Nephron (organoid): Measurements from ENCODE around the gene ZCCHC10.

Source experiments
- H3K27ac Mint-ChIP-seq, 3 experiments: 2 replicates each; pipeline ENCODE4 v1.8.0; 2020; ENCODE audit warnings: mixed read lengths in 3 of 3, mild to moderate bottlenecking in 2 of 3, moderate library complexity in 1 of 3
- H3K27me3 Mint-ChIP-seq: 2 replicates; pipeline ENCODE4 v1.8.0; 2021; ENCODE audit warnings: low read depth, mild to moderate bottlenecking, moderate library complexity, mixed read lengths
- H3K36me3 Mint-ChIP-seq: 2 replicates; pipeline ENCODE4 v1.8.0; 2020; ENCODE audit warnings: low read depth, mixed read lengths
- H3K4me1 Mint-ChIP-seq: 2 replicates; pipeline ENCODE4 v1.8.0; 2020; ENCODE audit warnings: mixed read lengths
- H3K4me3 Mint-ChIP-seq, 3 experiments: 2 replicates each; pipeline ENCODE4 v1.8.0; 2020; ENCODE audit warnings: mild to moderate bottlenecking in 3 of 3, mixed read lengths in 3 of 3, moderate library complexity in 2 of 3
- H3K9me3 Mint-ChIP-seq: 2 replicates; pipeline ENCODE4 v1.8.0; 2020; ENCODE audit warnings: mixed read lengths
- TF ChIP-seq, protein P1 (sequence below), 3 experiments: fragments of 200-600 bp; sonication (generic); IDR thresholded peaks; one replicate each; pipeline ENCODE4 v1.5.0; 2021; ENCODE audit warnings: antibody characterized with exemption in 3 of 3; ENCODE audit not compliant: unreplicated experiment in 3 of 3

Gene ZCCHC10

DNA sequence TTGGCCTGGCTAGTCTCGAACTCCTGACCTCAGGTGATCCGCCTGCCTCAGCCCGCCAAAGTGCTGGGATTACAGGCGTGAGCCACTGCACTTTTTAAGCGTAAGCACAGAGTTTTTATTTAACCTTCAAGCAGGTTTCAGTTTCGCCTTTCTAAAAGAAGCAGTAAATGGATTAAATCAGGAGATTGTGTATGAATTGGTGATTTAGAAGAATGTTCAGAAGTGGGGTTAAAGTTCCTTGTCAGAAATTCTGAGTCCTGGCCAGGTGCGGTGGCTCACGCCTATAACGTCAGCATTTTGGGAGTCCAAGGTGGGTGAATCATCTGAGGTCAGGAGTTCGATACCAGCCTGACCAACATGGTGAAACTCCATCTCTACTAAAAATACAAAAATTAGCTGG, 37.6 kb upstream of the ZCCHC10 start:
- TF ChIP-seq, protein P1, sequence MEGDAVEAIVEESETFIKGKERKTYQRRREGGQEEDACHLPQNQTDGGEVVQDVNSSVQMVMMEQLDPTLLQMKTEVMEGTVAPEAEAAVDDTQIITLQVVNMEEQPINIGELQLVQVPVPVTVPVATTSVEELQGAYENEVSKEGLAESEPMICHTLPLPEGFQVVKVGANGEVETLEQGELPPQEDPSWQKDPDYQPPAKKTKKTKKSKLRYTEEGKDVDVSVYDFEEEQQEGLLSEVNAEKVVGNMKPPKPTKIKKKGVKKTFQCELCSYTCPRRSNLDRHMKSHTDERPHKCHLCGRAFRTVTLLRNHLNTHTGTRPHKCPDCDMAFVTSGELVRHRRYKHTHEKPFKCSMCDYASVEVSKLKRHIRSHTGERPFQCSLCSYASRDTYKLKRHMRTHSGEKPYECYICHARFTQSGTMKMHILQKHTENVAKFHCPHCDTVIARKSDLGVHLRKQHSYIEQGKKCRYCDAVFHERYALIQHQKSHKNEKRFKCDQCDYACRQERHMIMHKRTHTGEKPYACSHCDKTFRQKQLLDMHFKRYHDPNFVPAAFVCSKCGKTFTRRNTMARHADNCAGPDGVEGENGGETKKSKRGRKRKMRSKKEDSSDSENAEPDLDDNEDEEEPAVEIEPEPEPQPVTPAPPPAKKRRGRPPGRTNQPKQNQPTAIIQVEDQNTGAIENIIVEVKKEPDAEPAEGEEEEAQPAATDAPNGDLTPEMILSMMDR (IDR thresholded peaks at IDR 0.05; ENCODE audit: unreplicated experiment in 3 of 3) = no peak
- Mint-ChIP-seq H3K9me3 (no peaks in the 10 kb centered on the region), H3K27me3 (no peaks in the 10 kb centered on the region), H3K4me1 (peaks cover 4% of the 10 kb centered on the region), H3K27ac (no peak overlapping the region), H3K4me3 (no peak overlapping the region), H3K36me3 (peaks cover 35% of the 10 kb centered on the region)

DNA sequence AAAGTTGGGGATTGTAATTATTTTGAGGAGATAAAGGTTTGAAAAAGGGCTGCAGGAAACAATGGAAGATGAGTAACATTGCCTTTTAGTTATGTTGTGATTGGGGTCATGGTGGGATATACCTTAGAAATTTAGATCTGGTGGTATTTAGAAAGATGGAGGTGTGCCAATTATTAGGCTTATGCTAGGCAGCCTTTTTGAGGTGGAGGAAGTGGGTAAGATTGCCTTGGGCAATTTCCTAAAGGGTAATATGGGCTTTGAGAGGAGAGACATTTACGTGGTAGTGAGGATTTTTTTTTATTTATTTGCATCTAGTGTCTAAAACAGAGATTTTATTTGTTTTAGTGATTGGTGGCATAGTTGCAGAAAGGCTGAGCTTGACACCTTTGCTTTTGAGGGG, 35.9 kb upstream of the ZCCHC10 start:
- TF ChIP-seq, protein P1 (IDR thresholded peaks at IDR 0.05; ENCODE audit: unreplicated experiment in 3 of 3) = no peak
- H3K27ac Mint-ChIP-seq = no peak overlapping the region
- H3K36me3 Mint-ChIP-seq = peaks cover 23% of the 10 kb centered on the region
- peaks cover 4% of the 10 kb centered on the region for H3K4me1 Mint-ChIP-seq
- H3K27me3 Mint-ChIP-seq = no peaks in the 10 kb centered on the region
- H3K4me3 Mint-ChIP-seq = no peak overlapping the region
- H3K9me3 Mint-ChIP-seq = no peaks in the 10 kb centered on the region

DNA sequence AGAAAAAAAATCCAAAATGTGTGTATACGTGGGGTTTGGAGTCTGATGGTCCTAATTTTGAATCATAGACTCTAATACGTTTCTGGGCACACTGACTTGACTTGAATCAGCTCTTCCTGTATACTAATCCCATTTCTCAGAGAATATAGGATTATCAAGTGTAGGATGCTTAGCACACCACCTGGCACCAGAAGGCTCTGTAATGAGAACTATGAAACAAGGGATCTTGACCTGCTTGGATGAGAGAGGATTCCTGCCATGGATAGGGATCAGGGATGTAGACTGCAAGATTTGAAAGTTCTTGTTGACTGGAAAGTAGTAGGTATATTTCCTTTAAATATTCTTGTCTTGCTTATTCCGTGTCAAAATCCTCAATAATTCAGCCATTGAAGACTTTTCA, 33.3 kb upstream of the ZCCHC10 start:
- peaks cover 9% of the 10 kb centered on the region for H3K36me3 Mint-ChIP-seq
- no peaks in the 10 kb centered on the region for H3K9me3 Mint-ChIP-seq
- H3K27me3 Mint-ChIP-seq = no peaks in the 10 kb centered on the region
- no peak overlapping the region for H3K4me3 Mint-ChIP-seq
- H3K27ac Mint-ChIP-seq = peak overlapping the region in 1 of 3 experiments; percentile 18
- H3K4me1 Mint-ChIP-seq = peaks cover 13% of the 10 kb centered on the region
- TF ChIP-seq, protein P1 (IDR thresholded peaks at IDR 0.05; ENCODE audit: unreplicated experiment in 3 of 3) = no peak

DNA sequence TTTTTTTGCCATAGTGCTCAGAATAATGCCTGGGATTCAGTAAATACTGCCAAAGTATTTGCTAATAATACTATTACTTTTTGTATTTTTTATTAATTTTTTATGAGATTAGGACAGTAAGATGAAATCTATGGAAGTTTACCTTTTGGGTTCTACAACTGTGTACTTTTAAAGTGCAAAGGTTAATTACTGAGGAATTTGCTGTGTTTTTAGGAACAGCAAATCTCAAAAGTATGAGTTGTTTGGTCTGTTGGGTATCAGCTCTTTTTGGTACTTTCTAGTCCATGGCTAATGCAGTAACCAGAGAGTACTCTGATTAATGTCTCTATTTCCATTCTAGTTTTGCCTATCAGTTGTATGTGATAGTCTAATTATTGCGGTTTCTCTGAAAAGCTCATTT, 30.5 kb upstream of the ZCCHC10 start:
- no peaks in the 10 kb centered on the region for H3K9me3 Mint-ChIP-seq
- H3K27me3 Mint-ChIP-seq = no peaks in the 10 kb centered on the region
- H3K36me3 Mint-ChIP-seq = peaks cover 9% of the 10 kb centered on the region
- peaks cover 18% of the 10 kb centered on the region for H3K4me1 Mint-ChIP-seq
- no peak overlapping the region for H3K4me3 Mint-ChIP-seq
- TF ChIP-seq, protein P1 (IDR thresholded peaks at IDR 0.05; ENCODE audit: unreplicated experiment in 3 of 3) = no peak
- H3K27ac Mint-ChIP-seq = no peak overlapping the region

DNA sequence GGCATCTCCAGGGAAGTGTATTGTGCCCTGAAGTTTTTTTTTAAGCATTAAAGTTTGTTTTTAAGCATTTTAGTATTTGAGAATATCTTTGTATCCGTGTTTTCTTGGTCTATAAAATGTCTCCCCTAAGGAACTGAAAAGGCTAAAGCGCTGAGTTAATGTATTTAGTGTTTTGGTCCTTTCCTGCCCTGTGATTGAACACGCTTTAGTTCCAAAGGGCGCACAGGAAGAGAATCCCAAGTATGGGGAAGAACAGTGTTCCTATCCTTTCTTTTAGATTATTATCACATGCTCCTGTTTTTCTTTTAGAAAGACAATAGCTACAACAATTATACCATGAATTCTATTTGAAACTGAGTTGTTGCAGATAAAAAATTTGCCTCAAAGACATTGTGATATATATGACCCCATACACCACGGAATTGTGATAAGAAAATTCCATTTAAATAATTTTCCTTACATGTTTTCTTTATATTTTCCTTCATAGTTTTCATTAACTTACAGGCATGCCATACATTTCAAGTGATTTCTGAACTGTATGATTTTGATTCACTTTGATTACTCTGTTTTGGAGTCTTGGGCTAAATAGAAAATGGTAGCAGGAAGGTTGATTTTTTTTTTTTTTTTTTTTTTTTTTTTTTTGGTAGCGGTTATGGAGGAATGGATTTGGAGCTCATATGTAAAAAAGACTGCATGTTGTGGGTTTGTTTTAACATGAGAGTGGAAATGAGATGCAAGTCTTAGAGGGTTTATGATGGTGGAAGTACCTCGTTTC, 28.5 kb upstream of the ZCCHC10 start:
- Mint-ChIP-seq H3K27ac (peak overlapping the region in 2 of 3 experiments; percentile 50 to 89), H3K36me3 (peaks cover 9% of the 10 kb centered on the region), H3K4me1 (peaks cover 34% of the 10 kb centered on the region), H3K27me3 (no peaks in the 10 kb centered on the region), H3K4me3 (peak overlapping the region; percentile 80 to 95 (median 81)), H3K9me3 (no peaks in the 10 kb centered on the region)
- TF ChIP-seq, protein P1 (IDR thresholded peaks at IDR 0.05; ENCODE audit: unreplicated experiment in 3 of 3) = no peak

DNA sequence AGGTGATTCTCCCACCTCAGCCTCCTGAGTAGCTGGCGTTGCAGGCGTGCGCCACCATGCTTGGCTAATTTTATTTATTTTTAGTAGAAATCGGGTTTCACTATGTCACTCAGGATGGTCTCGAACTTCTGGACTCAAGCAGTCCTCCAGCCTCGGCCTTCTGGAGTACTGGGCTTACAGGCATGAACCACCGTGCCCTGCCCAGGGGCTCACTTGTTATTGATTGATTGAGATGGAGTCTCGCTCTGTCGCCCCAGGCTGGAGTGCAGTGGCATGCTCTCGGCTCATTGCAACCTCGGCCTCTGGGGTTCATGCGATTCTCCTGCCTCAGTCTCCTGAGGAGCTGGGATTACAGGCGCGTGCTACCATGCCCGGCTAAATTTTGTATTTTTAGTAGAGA, 27.1 kb upstream of the ZCCHC10 start:
- Mint-ChIP-seq H3K27ac (peak overlapping the region in 1 of 3 experiments; percentile 100), H3K9me3 (no peaks in the 10 kb centered on the region), H3K4me3 (peak overlapping the region; percentile 95 to 98 (median 96)), H3K36me3 (peaks cover 9% of the 10 kb centered on the region), H3K4me1 (peaks cover 49% of the 10 kb centered on the region), H3K27me3 (no peaks in the 10 kb centered on the region)
- TF ChIP-seq, protein P1 (IDR thresholded peaks at IDR 0.05; ENCODE audit: unreplicated experiment in 3 of 3) = no peak
